Measurements from ENCODE around the gene PTGER1. TPM values are rescaled to one million over a fixed set of nuclear protein-coding genes. Genes with fewer than 3 reads are reported as not detected.

PTGER1 gene
- total and polyA plus RNA-seq, 2 of the 13 experiments (the other 11 are each of a cell fraction or from before 2014, with no cell fraction given): 0.13 TPM; not detected in 1

- TF ChIP-seq, protein P1, sequence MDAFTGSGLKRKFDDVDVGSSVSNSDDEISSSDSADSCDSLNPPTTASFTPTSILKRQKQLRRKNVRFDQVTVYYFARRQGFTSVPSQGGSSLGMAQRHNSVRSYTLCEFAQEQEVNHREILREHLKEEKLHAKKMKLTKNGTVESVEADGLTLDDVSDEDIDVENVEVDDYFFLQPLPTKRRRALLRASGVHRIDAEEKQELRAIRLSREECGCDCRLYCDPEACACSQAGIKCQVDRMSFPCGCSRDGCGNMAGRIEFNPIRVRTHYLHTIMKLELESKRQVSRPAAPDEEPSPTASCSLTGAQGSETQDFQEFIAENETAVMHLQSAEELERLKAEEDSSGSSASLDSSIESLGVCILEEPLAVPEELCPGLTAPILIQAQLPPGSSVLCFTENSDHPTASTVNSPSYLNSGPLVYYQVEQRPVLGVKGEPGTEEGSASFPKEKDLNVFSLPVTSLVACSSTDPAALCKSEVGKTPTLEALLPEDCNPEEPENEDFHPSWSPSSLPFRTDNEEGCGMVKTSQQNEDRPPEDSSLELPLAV (CRISPR knock-in tag; conservative IDR thresholded peaks at IDR 0.05; ENCODE audit: low read depth): no peak
- TF ChIP-seq NR2F2 (IDR thresholded peaks at IDR 0.05; ENCODE audit: borderline replicate concordance, low read depth): no peak
- TF ChIP-seq KMT2A (CRISPR knock-in tag; IDR thresholded peaks at IDR 0.05): no peak
- TF ChIP-seq KDM5A (IDR thresholded peaks at IDR 0.05; ENCODE audit: borderline replicate concordance, low read length): no peak
- TF ChIP-seq CEBPG (CRISPR knock-in tag; IDR thresholded peaks at IDR 0.05): peak; percentile 54; the same call in 1 of the 2 replicates
- TF ChIP-seq ZNF234 (CRISPR knock-in tag; conservative IDR thresholded peaks at IDR 0.05): no peak
- TF ChIP-seq ZNF383 (CRISPR knock-in tag; IDR thresholded peaks at IDR 0.05; ENCODE audit: borderline replicate concordance): no peak
- TF ChIP-seq KDM1A (CRISPR knock-in tag; IDR thresholded peaks at IDR 0.05): no peak
- TF ChIP-seq ZNF530 (CRISPR knock-in tag; IDR thresholded peaks at IDR 0.05; ENCODE audit: low read depth): no peak
- TF ChIP-seq ZNF484 (CRISPR knock-in tag; IDR thresholded peaks at IDR 0.05; ENCODE audit: borderline replicate concordance, low read depth): no peak
- 0 out of 2 replicates have a peak, but pooled peaks have one; percentile 31 for TF ChIP-seq POGZ (CRISPR knock-in tag; IDR thresholded peaks at IDR 0.05)
- no peak for TF ChIP-seq ZNF260 (CRISPR knock-in tag; IDR thresholded peaks at IDR 0.05; ENCODE audit: borderline replicate concordance, low read depth)
- 0 out of 2 replicates have a peak, but pooled peaks have one; percentile 49 for TF ChIP-seq MYC (CRISPR knock-in tag; IDR thresholded peaks at IDR 0.05; ENCODE audit: borderline replicate concordance)
- TF ChIP-seq THAP11 (CRISPR knock-in tag; IDR thresholded peaks at IDR 0.05): peak; percentile 91
- TF ChIP-seq RXRB (CRISPR knock-in tag; IDR thresholded peaks at IDR 0.05; ENCODE audit: borderline replicate concordance): peak; percentile 23; the same call in 1 of the 2 replicates
- TF ChIP-seq, protein P2, sequence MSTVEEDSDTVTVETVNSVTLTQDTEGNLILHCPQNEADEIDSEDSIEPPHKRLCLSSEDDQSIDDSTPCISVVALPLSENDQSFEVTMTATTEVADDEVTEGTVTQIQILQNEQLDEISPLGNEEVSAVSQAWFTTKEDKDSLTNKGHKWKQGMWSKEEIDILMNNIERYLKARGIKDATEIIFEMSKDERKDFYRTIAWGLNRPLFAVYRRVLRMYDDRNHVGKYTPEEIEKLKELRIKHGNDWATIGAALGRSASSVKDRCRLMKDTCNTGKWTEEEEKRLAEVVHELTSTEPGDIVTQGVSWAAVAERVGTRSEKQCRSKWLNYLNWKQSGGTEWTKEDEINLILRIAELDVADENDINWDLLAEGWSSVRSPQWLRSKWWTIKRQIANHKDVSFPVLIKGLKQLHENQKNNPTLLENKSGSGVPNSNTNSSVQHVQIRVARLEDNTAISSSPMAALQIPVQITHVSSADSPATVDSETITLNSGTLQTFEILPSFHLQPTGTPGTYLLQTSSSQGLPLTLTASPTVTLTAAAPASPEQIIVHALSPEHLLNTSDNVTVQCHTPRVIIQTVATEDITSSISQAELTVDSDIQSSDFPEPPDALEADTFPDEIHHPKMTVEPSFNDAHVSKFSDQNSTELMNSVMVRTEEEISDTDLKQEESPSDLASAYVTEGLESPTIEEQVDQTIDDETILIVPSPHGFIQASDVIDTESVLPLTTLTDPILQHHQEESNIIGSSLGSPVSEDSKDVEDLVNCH (CRISPR knock-in tag; IDR thresholded peaks at IDR 0.05): no peak
- TF ChIP-seq NFE2 (CRISPR knock-in tag; IDR thresholded peaks at IDR 0.05): no peak
- no peak for TF ChIP-seq ZBTB43 (CRISPR knock-in tag; conservative IDR thresholded peaks at IDR 0.05)
- TF ChIP-seq ZNF121 (CRISPR knock-in tag; IDR thresholded peaks at IDR 0.05): peak; percentile 23; the same call in 1 of the 2 replicates
- no peak for TF ChIP-seq HDAC1 (CRISPR knock-in tag; IDR thresholded peaks at IDR 0.05)
- TF ChIP-seq ZNF772 (CRISPR knock-in tag; IDR thresholded peaks at IDR 0.05): 0 out of 2 replicates have a peak, but pooled peaks have one; percentile 70
- TF ChIP-seq ZNF343 (CRISPR knock-in tag; IDR thresholded peaks at IDR 0.05): no peak
- no peak for TF ChIP-seq NONO (IDR thresholded peaks at IDR 0.05)
- no peak; the same call in 1 of the 2 replicates for TF ChIP-seq NONO (CRISPR knock-in tag; conservative IDR thresholded peaks at IDR 0.05)
- no peak for TF ChIP-seq FOXC1 (CRISPR knock-in tag; IDR thresholded peaks at IDR 0.05; ENCODE audit: borderline replicate concordance)
These were observed 22.2 kb upstream of the PTGER1 start (continued) for GRCh38 chr19:14497228-14497921.
